HG03097 (cell line): ENCODE data around the gene DHTKD1.
"Not testable (repeated sequence)": the region's sequence is repeated elsewhere in the genome, so short reads cannot be mapped to it uniquely, and the experiment has no call there.

Experiments
- ATAC-seq: cut with Tn5 transposase; IDR thresholded peaks from one replicate; pipeline ENCODE4 v1.9.1; 2021; ENCODE audit not compliant: unreplicated experiment, low FRiP score

Gene DHTKD1

GRCh38 chr10:12130237-12130872, 61.6 kb downstream of the DHTKD1 start:
- ATAC-seq = peak; percentile 40

DNA sequence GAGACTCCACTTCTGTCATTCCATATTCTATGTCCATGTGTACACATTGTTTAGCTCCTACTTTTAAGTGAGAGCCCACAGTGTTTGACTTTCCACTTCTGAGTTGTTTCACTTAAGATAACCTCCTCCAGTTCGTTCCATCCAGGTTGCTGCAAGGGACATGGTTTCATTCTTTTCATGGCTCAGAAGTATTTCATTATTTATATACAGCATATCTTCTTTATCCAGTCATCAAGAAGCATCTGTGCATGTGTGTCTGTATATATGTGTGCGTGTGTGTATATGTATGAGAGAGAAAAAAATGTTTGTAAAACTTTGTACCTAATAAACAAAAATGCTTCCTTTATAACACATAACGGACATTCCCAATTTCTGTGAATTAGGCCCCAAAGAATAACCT, 66.9 kb downstream of the DHTKD1 start:
- no peak for ATAC-seq

DNA sequence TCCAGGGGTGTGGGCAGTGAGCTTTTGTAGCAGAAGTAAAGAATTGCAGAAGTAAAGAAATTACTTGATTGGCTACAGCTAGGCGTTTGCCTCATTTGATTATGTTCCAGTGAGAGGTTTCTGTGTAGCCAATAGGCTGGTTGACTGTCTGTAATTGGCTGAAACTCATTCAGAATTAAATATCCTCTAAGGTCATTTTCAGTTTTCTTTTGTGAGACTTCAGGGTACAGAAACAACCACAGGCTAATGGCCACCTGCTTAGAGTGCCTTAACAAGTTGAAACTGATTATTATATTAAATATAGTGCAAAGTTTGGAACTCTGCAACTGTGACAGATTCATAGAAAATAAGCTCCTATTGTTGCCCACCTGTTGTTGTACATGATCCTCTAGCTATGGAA, 71.3 kb downstream of the DHTKD1 start:
- ATAC-seq = no peak

GRCh38 chr10:12144538-12144937, 75.8 kb downstream of the DHTKD1 start:
- no peak for ATAC-seq

DNA sequence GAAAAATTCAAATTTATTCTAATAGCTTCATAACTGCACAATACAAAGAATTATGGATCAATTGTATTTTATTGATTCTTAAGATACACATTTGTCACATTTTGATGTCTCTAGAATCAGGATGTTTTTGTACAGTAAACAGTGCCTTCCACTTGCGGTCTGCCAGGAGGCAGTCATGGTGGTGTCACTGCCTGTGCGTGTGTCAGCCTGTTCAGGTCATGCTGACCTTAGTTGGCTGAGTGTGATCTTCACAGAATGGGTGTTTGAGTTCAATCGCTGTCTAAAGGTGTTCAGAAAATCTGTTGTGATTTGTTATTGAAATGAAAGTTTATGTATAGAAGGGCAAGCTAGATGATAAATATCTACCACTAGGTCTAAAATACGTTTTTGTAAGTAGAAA, 81.4 kb downstream of the DHTKD1 start:
- no peak for ATAC-seq

- ATAC-seq = no peak
Measured at GRCh38 chr10:12154516-12154915, 85.8 kb downstream of the DHTKD1 start.

DNA sequence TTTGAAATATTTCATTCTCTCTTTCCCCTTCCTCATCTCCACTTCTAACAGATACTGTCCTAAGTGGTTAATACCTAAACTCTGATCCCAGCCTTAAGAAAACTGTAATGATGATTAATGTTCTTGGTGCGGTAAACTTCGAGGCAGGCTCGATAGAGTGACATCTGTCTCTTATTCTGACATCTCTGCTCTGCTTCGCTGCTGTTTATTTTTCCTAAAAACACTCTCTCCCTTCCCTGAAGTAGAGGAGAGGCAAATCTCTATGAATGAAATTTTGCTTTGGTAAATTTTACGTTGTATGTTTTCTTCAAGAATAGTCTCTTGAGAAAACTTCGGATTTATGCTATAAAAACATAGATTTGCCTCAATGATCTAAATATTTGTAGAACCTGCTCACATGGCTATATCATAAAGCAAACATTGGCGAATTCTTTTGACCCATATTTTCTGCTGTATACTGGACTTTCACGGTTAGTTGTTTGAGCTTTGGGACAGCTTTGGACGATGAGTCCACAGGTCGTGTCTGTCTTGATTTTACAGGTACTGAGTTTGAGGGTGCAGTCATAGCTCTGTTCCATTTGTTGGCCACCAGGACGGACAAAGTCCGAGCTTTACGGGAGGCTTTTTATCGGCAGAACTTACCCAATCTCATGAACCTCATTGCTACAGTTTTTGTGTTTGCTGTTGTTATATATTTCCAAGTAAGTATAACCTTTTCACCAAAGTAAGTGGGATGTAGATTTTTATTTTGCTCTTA, 87.8 kb downstream of the DHTKD1 start:
- no peak for ATAC-seq

DNA sequence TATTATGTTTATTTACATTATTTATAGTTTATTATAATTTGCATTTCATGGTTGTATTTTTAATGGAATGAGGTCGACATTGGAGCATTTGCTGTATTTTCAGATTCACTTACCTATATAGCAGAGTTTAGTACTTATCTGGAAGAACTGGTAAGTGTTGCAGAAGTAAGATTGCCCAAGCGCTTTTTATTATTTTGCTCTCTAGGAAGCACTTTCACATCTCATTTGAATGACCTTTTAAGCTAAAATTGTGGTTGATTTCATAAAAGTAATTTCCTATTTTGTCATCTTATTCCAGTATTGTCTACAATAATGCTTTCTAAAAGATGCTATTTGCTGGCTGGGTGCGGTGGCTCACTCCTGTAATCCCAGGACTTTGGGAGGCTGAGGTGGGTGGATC, 89.4 kb downstream of the DHTKD1 start:
- no peak for ATAC-seq

- ATAC-seq = no peak
Measured at GRCh38 chr10:12160664-12161063, 91.9 kb downstream of the DHTKD1 start.

GRCh38 chr10:12162927-12163326, 94.2 kb downstream of the DHTKD1 start:
- no peak for ATAC-seq

- no peak for ATAC-seq
Measured at GRCh38 chr10:12164085-12164484, 95.3 kb downstream of the DHTKD1 start.

GRCh38 chr10:12165036-12165435, 96.3 kb downstream of the DHTKD1 start:
- ATAC-seq = no peak

DNA sequence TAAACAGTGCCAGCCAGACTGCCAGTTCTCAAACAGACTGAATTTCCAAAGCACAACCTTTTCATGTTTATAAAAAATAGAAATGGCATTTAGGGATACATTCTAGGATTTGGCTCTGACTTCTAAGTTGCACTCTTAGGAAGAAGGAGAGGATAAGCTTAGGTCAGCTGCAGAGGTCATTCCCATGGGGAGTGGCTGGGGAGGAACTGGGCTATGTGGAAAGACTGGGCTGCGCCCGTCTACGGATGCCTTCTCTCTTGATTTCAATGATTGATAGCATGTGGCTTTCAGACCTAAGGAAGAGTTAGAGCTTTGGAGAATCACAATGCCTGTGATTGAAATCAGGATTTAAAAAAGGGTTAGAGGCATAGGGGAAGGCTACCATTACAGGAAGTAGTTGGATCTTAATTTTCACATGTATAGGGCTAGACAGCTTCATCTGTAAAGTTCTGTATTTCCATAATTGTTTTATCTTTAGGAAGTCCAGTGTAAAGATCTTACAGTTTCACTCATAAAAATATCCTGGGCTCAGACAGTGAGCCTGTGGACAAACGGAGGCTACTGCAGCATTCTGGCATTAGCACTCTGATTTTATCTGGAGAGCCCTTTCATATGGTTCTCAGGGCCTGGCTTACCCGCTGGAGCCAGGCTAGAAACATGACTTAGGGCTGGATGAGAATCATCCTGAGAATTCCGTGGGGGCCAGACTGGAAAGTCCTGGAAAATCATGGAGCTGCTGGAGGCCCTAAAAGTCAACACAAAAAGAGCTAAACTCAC, 97.4 kb downstream of the DHTKD1 start:
- no peak for ATAC-seq

DNA sequence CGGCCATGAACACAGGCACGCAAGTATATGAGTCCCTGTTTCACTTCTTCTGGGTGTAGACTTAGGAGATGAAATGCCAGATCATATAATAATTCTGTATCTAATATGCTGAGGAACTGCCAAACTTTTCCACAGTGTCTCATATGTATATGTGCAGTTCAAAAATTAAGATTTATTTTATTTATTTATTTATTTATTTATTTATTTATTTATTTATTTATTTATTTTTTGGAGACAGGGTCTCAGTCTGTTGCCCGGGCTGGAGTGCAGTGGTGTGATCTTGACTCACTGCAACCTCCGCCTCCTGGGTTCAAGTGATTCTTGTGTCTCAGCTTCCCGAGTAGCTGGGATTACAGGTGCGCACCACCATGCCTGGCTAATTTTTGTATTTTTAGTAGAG, 102.8 kb downstream of the DHTKD1 start:
- ATAC-seq = not testable (repeated sequence)
